ENCODE data around the gene LRFN3. TPM values are rescaled to one million over a fixed set of nuclear protein-coding genes. Genes with fewer than 3 reads are reported as not detected.

Gene LRFN3
- total and polyA plus RNA-seq, 2 donors (not counting 1 experiment from before 2014, with no cell fraction given), result 2.2 to 2.6 TPM

- no peak overlapping the region for H3K4me2 ChIP-seq (ENCODE audit: extremely low read depth, insufficient read depth, low read length)
- no peak overlapping the region for H3K4me3 ChIP-seq (replicated peaks in 1 of 4; ENCODE audit: control extremely low read depth in 1 of 4, insufficient read depth in 1 of 4, low read depth in 3 of 4, low read length in 4 of 4)
- no peak overlapping the region for H2AFZ ChIP-seq (ENCODE audit: low read length)
- no peaks in the 10 kb centered on the region for H3K79me2 ChIP-seq (ENCODE audit: control insufficient read depth, insufficient read depth, low read length)
- no peak overlapping the region for H3K9ac ChIP-seq (ENCODE audit: insufficient read depth, low read length)
- H3K9me3 ChIP-seq (ENCODE audit: control insufficient read depth, insufficient read depth, low read depth, low read length), result no peaks in the 10 kb centered on the region
- TF ChIP-seq CTCF (conservative IDR thresholded peaks at IDR 0.05 in 1 of 2, IDR thresholded peaks at IDR 0.05 in 1 of 2; ENCODE audit: low read depth in 1 of 2, low read length in 2 of 2) (no peak), EZH2 (IDR thresholded peaks at IDR 0.05; ENCODE audit: low read length, missing control alignments) (no peak)
- no peaks in the 10 kb centered on the region for H3K27me3 ChIP-seq (ENCODE audit: control insufficient read depth, insufficient read depth, low read length)
- H3K27ac ChIP-seq (ENCODE audit: insufficient read depth, low read length), result no peak overlapping the region
- H3K4me1 ChIP-seq (ENCODE audit: control insufficient read depth, extremely low read depth, insufficient read depth, low read length), result peaks cover 5% of the 10 kb centered on the region
- H3K36me3 ChIP-seq (ENCODE audit: control insufficient read depth, insufficient read depth, low read length), result no peaks in the 10 kb centered on the region
- no peak for DNase-seq (ENCODE audit: low read depth in 2 of 2)
- H4K20me1 ChIP-seq (ENCODE audit: control insufficient read depth, extremely low read depth, insufficient read depth, low read length), result no peaks in the 10 kb centered on the region
Observed at GRCh38 chr19:35907377-35907745, 28.8 kb upstream of the LRFN3 start.

- Histone ChIP-seq H3K79me2 (ENCODE audit: control insufficient read depth, insufficient read depth, low read length) (no peaks in the 10 kb centered on the region), H3K9me3 (ENCODE audit: control insufficient read depth, insufficient read depth, low read depth, low read length) (no peaks in the 10 kb centered on the region), H3K4me1 (ENCODE audit: control insufficient read depth, extremely low read depth, insufficient read depth, low read length) (peaks cover 5% of the 10 kb centered on the region), H3K36me3 (ENCODE audit: control insufficient read depth, insufficient read depth, low read length) (no peaks in the 10 kb centered on the region), H3K27me3 (ENCODE audit: control insufficient read depth, insufficient read depth, low read length) (no peaks in the 10 kb centered on the region), H3K27ac (ENCODE audit: insufficient read depth, low read length) (no peak within 1 kb of the TSS), H3K9ac (ENCODE audit: insufficient read depth, low read length) (no peak within 1 kb of the TSS), H4K20me1 (ENCODE audit: control insufficient read depth, extremely low read depth, insufficient read depth, low read length) (no peaks in the 10 kb centered on the region), H3K4me3 (replicated peaks in 1 of 4; ENCODE audit: control extremely low read depth in 1 of 4, insufficient read depth in 1 of 4, low read depth in 3 of 4, low read length in 4 of 4) (no peak within 1 kb of the TSS), H2AFZ (ENCODE audit: low read length) (no peak within 1 kb of the TSS), H3K4me2 (ENCODE audit: extremely low read depth, insufficient read depth, low read length) (no peak within 1 kb of the TSS)
- no peak for DNase-seq (ENCODE audit: low read depth in 2 of 2)
- TF ChIP-seq EZH2 (IDR thresholded peaks at IDR 0.05; ENCODE audit: low read length, missing control alignments) (no peak), CTCF (conservative IDR thresholded peaks at IDR 0.05 in 1 of 2, IDR thresholded peaks at IDR 0.05 in 1 of 2; ENCODE audit: low read depth in 1 of 2, low read length in 2 of 2) (no peak)
Observed at GRCh38 chr19:35908010-35908441, 28.1 kb upstream of the LRFN3 start, which contains the start of gene TYROBP. TSS of gene TYROBP (minus strand) at chr19:35908295. CDS start at chr19:35908228, 67 bp downstream.

GRCh38 chr19:35908973-35909683 lies 27.0 kb upstream of the LRFN3 start:
- TF ChIP-seq CTCF (conservative IDR thresholded peaks at IDR 0.05 in 1 of 2, IDR thresholded peaks at IDR 0.05 in 1 of 2; ENCODE audit: low read depth in 1 of 2, low read length in 2 of 2), result no peak
- TF ChIP-seq EZH2 (IDR thresholded peaks at IDR 0.05; ENCODE audit: low read length, missing control alignments), result no peak
- no peak overlapping the region for H2AFZ ChIP-seq (ENCODE audit: low read length)

More at GRCh38 chr19:35908973-35909683, 27.0 kb upstream of the LRFN3 start:
- Histone ChIP-seq H3K27ac (ENCODE audit: insufficient read depth, low read length) (no peak overlapping the region), H3K79me2 (ENCODE audit: control insufficient read depth, insufficient read depth, low read length) (no peaks in the 10 kb centered on the region), H3K9ac (ENCODE audit: insufficient read depth, low read length) (no peak overlapping the region), H3K4me1 (ENCODE audit: control insufficient read depth, extremely low read depth, insufficient read depth, low read length) (no peaks in the 10 kb centered on the region), H4K20me1 (ENCODE audit: control insufficient read depth, extremely low read depth, insufficient read depth, low read length) (no peaks in the 10 kb centered on the region), H3K36me3 (ENCODE audit: control insufficient read depth, insufficient read depth, low read length) (no peaks in the 10 kb centered on the region), H3K27me3 (ENCODE audit: control insufficient read depth, insufficient read depth, low read length) (no peaks in the 10 kb centered on the region), H3K9me3 (ENCODE audit: control insufficient read depth, insufficient read depth, low read depth, low read length) (no peaks in the 10 kb centered on the region), H3K4me3 (replicated peaks in 1 of 4; ENCODE audit: control extremely low read depth in 1 of 4, insufficient read depth in 1 of 4, low read depth in 3 of 4, low read length in 4 of 4) (no peak overlapping the region), H3K4me2 (ENCODE audit: extremely low read depth, insufficient read depth, low read length) (no peak overlapping the region)
- DNase-seq (ENCODE audit: low read depth in 2 of 2), result no peak

Data from fibroblast of lung (primary cell).